T-helper 2 cell (primary cell): ENCODE measurements around the gene AGBL3.
"Not testable (repeated sequence)": the region's sequence is repeated elsewhere in the genome, so short reads cannot be mapped to it uniquely, and the experiment has no call there.

Source experiments
- DNase-seq, 5 experiments: peaks; one replicate each; pipeline versions ENCODE4 v3.0.0 to v3.0.0-alpha.2; 2012 to 2022

Gene AGBL3

DNA sequence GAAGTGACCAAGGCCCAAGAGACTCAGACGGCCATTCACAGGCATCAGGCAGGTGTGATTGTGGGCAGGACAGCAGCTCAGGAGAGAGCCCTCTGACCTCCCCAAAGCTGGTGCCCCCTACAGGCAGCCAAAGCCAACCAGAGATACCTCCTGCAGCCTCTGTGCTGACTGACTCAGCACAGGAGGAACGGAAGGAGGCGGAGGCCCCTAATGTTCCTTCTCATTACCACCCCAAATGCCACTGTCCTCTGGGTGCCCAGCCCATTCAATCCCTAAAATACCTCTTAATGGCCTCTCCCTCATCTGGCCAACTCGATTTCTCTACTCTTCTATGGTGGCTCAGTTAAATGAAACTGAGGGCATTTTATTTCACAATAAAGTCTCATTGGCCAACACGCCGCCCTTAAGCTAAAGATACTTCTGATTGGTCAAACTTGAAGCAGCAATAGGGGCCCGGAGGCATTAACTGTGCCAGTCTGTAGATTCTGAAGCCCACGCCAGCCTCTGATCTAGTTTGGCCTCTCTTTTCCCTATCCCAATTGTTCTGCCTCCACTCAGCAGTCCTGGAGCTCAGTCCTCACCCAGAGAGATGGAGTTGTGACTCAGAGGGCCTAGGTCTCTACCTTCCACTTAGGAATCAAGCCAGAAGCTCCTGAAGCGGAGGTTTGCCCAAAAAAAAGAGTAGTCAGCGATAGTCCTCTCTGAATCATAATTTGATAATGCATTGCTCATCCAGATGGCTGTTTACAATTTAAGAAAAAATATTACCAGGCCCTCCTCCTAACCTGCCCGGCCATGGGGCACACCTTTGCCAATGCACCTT is 183.0 kb downstream of the AGBL3 start:
- peak in 4 of 5 experiments; percentile 39 to 83 (median 46) for DNase-seq

DNA sequence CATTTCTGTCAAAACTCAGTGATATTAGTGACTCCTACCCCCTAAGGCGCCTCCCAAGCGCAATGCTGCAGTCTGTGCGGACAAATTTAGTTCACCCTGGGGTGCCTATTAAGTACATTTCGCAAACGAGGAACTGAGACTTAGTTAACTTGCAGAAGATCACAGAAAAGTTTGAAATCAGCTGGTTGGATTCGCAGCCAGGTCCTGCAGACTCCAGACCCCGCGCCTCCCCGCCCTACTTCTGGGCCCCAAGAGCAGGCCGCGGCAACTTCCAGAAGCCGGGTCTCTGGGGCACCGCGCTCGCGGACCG is 183.6 kb downstream of the AGBL3 start:
- DNase-seq: no peak

DNA sequence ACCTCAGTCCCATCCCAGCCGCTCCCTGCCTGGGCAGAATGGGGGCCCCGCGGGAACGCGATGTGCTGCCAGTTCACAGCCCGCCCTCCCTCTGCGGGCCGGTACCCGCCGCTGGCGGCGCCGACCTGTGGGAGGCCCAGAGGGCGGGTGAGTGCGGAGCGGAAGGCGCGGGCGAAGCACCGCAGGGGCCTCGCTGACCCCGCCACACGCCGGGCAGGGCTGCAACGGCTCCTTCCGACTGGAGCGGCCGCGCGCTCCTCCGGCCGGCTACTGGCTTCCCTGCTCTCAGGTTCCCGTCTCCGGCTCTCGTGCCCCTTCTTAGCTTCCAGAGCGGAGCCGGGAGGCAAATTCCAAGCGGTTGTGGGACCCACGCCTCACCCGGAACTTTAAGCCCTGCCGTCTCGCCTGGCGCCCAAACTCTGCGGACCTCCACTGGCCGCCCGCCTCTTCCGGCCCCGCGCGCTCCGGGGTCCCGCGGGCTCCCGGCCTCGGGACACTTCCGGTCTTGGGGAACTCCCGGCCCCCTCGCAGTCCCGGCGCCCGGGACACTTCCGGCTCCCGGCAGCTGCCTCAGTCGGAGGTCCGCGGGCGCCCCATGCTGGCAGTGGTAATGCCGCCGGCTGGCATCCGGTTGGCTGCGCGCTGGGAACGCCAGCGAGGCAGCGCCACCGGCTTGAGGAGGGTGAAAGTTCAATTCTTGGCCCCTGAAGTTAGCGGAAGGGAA is 184.1 kb downstream of the AGBL3 start, which contains the start of gene CYREN:
Gene CYREN (minus strand): TSS at position 434 of the 724 bp plus-strand sequence. CDS start 1,785 bp downstream, outside the sequence.
- DNase-seq: peak; percentile 75 to 93 (median 82)

DNA sequence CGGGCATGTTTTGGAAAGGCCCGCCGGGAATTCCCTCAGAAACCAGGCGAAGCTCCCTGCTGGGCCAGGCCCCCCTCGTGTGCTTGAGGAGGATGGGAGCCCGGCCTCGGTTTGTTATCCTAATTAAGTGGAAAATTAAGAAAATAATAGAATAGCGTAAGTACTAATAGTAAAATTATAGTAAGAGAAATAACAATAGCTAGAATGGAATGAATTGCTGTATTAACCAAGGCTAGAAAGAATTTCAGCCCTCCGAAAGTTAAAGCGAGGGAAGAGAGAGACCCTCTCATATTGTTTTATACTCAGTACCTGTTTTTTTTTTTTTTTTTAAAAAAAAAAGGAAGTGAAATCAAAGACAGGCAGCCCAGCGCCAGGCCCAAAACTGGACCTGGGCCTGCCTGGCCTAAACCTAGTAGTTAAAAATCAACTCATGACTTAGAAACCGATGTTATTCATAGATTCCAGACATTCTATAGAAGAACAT is 184.7 kb downstream of the AGBL3 start:
- not testable (repeated sequence) for DNase-seq

DNA sequence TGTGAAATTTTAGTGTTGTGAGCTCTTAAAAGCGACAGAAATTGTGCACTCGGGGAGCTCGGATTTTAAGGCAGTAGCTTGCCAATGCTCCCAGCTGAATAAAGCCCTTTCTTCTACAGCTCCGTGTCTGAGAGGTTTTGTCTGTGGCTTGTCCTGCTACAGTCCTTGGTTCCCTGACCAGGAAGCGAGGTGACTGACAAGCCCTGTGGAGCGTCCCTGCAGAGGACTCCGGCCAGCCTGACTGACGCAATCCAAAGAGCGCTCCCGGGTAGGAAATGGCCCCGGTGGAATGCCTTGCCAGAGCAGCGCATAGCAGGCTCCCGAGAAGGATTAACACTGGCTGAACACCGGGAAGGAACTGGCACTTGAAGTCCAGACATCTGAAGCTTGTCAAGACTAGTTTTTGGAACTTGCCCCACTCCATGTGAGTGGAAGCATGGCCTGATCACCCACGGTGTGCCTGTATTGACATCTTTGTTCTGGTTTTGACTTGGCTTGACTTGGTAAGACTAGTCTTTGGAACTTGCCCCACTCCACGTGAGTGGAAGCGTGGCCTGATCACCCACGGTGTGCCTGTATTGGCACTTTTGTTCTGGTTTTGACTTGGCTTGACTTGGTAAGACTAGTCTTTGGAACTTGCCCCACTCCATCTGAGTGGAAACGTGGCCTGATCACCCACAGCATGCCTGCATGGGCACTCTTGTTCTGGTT is 185.4 kb downstream of the AGBL3 start:
- DNase-seq: not testable (repeated sequence)

DNA sequence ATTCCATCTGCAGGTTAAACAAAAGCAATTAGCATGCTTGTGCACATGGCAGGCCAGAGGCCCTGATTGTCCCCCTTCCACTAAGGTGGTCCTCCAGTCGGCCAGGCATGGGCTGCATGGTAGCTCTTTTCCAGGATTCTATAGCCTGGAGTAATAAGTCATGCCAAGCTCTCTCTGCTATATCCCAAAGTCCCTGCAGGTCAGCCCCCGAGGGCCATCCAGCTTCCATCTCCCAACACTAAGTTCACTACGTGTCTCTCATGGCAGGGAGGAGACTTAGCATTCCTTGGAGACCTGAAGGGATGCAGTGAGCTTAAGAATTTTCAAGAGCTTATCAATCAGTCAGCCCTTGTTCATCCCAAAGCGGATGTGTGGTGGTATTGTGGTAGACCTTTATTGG is 187.6 kb downstream of the AGBL3 start:
- not testable (repeated sequence) for DNase-seq

DNA sequence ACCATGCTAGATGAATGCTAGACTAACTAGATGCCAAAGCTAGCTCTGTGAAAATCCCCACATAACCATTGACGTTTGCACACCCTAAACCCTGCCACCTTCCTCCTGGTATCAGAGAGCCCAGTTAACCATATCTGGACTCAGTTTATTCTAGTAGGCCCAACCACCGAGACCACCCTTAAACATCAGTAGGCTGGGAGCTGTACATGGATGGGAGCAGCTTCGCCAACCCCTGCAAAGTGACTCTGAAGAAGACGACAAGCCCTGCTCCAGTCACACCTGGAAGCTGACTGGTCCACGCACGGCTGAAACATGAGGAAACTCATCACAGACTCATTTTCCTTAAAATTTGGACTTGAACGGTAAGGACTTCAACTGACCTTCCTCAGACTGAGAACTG is 188.6 kb downstream of the AGBL3 start:
- no peak for DNase-seq

DNA sequence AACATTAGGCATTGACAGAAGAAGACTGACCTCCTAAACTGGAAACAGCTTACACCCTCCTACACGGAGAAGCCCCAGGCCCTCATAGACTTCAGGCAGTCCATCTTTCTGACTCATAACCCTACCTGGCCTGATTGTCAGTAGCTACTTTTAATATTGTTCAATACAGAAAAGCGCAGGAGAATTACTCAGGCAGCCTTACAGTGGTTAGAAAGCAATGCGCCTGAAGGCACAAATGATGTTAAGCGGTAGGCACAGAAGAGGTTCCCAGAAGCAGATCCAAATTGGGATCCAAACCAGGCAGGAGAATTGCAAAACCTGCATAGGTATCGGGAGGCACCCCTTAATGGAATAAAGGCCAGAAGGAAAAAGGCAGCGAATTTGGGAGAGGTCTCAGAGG is 189.6 kb downstream of the AGBL3 start:
- DNase-seq: no peak

DNA sequence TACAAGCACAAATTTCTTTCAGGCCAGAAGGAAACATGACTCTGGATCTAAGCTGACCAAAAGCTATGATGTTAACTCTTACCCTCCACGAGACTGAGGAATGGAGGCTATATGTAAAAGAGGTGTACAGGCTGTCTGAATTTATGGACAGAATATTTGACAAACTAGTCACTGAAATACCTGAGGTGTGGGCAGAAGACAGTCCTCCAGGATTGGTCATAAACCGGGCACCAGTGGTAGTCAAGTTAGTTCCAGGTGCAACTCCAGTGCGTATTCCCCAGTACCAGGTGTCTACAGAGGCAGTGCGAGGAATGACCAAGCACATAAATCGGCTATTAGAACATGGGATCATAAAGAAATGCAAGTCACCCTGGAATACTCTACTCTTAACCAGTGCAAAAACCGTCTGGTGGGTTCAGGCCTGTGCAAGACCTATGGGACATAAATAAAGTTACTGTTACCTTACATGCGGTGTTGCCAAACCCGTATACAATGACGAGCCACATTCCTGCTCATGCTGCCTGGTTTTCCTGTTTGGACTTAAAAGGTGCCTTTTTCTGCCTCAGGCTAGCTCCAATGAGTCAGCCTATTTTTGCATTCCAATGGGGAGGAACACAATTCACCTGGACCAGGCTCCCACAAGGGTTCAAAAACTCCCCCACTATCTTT is 190.9 kb downstream of the AGBL3 start:
- no peak for DNase-seq

DNA sequence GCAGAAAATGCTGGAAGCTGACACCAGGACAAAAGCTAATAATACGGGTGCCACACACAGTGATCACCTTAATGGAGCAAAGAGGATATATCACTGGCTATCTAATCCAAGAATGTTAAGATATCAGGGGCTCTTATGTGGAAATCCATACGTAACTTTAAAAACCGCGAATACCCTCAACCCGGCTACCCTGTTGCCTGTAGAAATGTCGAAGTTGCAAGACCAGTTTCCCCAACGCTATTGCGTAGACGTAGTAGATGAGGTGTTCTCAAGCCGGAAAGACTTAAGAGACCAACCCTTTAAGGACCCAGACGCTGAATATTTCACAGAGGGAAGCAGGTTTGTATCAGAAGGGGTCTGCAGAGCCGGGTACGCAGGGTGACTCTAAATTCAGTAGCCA is 192.1 kb downstream of the AGBL3 start:
- no peak for DNase-seq

DNA sequence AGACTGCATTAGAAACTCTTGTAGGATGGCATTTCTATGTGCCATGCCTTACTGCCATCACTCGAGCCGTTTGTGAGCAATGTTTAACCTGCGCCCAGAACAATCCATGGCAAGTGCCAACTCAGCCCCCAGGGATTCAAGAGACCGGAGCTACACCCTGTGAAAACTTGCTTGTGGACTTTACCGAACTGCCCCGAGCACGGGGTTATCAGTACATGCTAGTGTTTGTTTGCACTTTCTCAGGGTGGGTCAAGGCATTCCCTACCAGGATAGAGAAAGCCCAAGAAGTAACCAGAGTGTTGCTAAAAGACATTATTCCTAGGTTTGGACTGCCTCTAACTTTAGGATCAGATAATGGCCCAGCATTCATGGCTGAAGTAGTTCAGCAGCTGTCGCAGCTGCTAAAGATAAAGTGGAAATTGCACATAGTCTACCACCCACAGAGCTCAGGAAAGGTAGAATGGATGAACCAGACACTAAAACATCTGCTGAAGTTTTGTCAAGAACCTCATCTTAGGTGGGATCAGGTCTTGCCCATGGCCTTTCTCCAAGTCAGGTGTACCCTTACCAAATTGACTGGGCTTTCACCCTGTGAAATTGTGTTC is 193.1 kb downstream of the AGBL3 start:
- no peak for DNase-seq

DNA sequence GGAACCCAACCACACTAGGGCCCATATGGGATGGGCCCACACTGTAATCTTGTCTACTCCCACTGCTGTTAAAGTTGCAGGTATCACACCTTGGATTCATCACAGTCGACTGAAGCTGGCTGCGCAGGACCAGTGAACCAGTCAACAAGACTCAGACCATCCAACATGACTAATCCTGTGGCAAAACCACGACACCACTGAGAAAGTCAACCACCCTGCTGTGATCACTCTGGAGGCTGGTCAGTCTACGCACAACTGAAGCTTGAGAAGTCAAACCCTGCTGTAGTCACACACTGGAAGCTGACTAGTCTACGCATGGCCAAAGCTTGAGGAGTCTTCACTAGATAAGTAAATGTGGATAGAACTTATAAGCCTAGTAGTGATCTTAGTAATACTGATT is 193.8 kb downstream of the AGBL3 start:
- DNase-seq: no peak

DNA sequence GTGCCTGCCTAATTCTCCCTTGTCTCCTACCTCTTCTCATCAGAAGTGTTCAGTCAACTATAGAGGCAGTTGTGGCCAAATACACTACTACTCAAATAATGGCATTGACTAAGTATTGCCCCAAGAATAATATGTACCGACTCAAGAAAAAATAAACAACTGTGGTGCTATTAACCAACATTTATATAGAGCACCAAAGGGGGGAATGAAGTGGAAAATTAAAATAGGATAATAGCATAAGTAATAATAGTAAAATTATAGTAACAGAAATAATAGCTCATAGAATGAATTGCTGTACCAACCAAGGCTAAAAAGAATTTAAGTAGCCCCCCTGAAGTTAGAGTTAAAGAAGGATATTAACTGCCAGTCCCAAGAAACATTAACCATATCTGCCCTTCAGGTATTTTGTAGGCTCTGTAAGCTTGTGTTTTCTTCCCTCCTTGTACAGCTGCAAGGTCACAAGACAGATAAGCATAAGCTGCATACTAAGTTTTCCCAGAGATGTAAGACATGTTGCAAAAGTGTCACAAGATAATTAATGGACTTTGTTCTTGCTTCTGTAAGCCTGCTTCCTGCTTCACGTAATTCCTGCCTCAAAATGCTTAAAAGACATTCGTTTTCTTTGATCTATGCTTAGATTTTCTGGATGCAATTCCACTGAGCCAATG is 195.1 kb downstream of the AGBL3 start:
- DNase-seq: no peak

DNA sequence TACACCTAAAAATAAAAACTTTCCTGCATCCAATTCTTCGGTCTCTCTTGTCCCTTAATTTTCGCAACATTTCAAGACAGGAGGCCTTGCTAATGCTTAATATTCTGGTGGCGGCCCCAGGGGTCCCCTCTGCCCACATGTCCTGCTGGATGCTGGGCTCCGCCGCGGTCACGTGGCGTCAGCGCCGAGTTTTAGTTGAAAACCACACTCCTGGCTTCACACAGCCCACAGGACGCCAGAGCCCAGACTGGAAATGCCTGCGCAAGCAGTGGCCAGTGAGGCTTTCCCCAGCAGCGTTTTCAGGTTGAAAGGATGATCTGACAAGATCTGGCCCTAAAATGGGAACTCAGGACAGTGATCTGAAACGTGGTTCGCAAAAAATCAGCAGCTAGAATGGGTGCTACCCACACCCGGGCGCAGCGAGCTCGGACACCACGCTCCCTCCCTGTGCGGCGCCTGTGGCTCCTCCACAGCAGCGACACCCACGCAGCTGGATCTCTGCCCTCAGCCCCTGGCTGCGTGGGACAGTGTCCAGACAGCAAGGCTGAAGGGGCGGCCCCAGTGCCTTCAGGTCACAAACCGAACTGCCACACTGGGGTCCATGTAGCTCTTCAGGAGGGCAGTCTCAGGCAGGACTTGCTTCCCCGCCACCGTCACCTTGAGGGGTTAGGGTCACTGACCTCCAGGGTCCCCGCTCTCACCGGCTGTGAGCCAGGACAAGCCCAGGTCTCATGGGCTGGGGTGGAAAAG is 195.8 kb downstream of the AGBL3 start:
- DNase-seq: no peak

DNA sequence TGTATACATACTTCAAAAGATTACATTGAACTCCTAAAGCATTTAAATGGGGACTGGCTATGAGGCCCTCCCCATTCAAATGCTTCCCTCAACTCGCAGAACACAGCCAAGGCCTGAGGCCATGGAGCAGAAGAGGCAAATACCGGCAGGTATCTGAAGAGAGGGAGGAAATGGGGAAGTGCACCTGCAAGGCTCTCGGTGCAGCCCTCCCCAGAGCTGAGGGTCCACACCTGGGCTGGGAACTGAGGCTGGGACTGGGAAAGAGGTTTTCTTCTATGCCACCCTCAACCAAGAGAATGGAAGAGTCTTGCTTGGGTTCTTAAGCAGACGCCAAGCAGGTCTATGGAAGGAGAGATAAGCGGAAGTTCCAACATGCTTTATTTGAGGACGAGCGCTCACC is 197.2 kb downstream of the AGBL3 start:
- no peak for DNase-seq

DNA sequence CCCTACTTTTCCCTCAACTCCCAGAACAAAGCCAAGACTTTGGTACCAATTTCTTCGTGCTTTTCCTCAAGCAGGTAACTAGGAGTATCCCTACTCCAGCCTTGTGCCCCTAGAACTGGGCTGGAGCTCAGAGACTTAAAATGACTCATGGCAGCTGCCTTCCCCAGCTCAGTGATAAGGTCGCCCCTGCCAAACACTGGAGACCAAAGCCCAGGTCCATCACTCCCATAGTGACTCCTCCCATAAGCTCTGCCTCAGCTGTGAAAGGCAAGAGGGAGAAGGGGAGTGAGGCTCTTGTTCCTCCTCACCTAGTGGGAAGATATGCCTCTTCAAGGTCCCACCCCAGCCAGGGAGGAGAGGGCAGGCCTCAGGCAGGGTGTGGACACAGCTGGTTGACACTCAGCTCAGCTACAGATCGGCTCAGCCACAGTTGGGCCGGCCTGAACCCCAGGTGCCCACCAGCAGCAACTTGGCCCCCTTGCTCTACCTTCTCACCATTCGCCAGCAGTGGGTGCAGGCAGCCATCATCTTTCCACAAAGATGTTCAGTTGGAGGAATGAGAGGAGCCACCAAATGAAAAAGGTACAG is 198.0 kb downstream of the AGBL3 start:
- DNase-seq: no peak
